HepG2 (cell line): Measurements from ENCODE around the gene KCNK15. TPM values are rescaled to one million over a fixed set of nuclear protein-coding genes. Genes with fewer than 3 reads are reported as not detected.

ENCODE experiments used
- AGO2 ChIP-seq: fragments of 200-400 bp; formaldehyde crosslinking; optimal IDR thresholded peaks from 2 replicates; pipeline ENCODE3; 2017; ENCODE audit warnings: mild to moderate bottlenecking, low read depth, low read length, moderate library complexity
- AKNA ChIP-seq: sonication (generic); formaldehyde crosslinking; IDR thresholded peaks from 2 replicates; pipeline ENCODE4 v1.4.0; 2020; ENCODE audit warnings: missing genetic modification reagents, borderline replicate concordance
- ARID2 ChIP-seq: sonication (generic); formaldehyde crosslinking; IDR thresholded peaks from 2 replicates; pipeline ENCODE4 v1.8.1; 2022; ENCODE audit warnings: mild to moderate bottlenecking, missing genetic modification reagents, borderline replicate concordance
- FOXK2 ChIP-seq: fragments of 450-650 bp; IDR thresholded peaks from 2 replicates; pipeline ENCODE4 v1.6.1; 2016
- IKZF4 ChIP-seq: sonication (generic); formaldehyde crosslinking; IDR thresholded peaks from 2 replicates; pipeline ENCODE4 v1.5.1; 2020; ENCODE audit warnings: borderline replicate concordance, mild to moderate bottlenecking, low read depth, missing genetic modification reagents; ENCODE audit errors: not compliant biosample characterization
- POGK ChIP-seq: sonication (generic); formaldehyde crosslinking; conservative IDR thresholded peaks from 2 replicates; pipeline ENCODE4 v1.8.0; 2022; ENCODE audit warnings: mild to moderate bottlenecking, moderate library complexity, missing genetic modification reagents
- PRMT3 ChIP-seq: sonication (generic); formaldehyde crosslinking; IDR thresholded peaks from 2 replicates; pipeline ENCODE4 v1.8.1; 2022; ENCODE audit warnings: low read depth, mild to moderate bottlenecking, moderate library complexity, missing genetic modification reagents, borderline replicate concordance
- RAD51 ChIP-seq: fragments of 450-650 bp; IDR thresholded peaks from 2 replicates; pipeline ENCODE4 v1.6.1; 2016; ENCODE audit warnings: borderline replicate concordance
- RELA ChIP-seq: sonication (generic); formaldehyde crosslinking; IDR thresholded peaks from 2 replicates; pipeline ENCODE4 v1.4.0; 2020; ENCODE audit warnings: missing genetic modification reagents
- SMYD3 ChIP-seq: sonication (generic); formaldehyde crosslinking; IDR thresholded peaks from 2 replicates; pipeline ENCODE4 v1.8.1; 2023; ENCODE audit warnings: mild to moderate bottlenecking, missing genetic modification reagents
- TARDBP ChIP-seq: sonication (generic); formaldehyde crosslinking; IDR thresholded peaks from 2 replicates; pipeline ENCODE4 v1.8.0; 2022; ENCODE audit warnings: mild to moderate bottlenecking, missing genetic modification reagents
- TCF12 ChIP-seq, 2 experiments: fragments of 450-650 bp in 1 of 2; sonication (generic) in 1 of 2; formaldehyde crosslinking in 1 of 2; IDR thresholded peaks; 2 replicates each; pipeline versions ENCODE4 v1.6.1 to v1.8.0; 2017 to 2022; ENCODE audit warnings: antibody characterized with exemption in 1 of 2, mild to moderate bottlenecking in 1 of 2, missing genetic modification reagents in 1 of 2, moderate library complexity in 1 of 2
- ZBTB25 ChIP-seq: IDR thresholded peaks from 2 replicates; pipeline ENCODE4 v1.6.1; 2018; ENCODE audit warnings: missing genetic modification reagents
- ZNF180 ChIP-seq: sonication (generic); formaldehyde crosslinking; IDR thresholded peaks from 2 replicates; pipeline ENCODE4 v1.4.0; 2020; ENCODE audit warnings: low read depth, missing genetic modification reagents, borderline replicate concordance
- ZNF547 ChIP-seq: sonication (generic); formaldehyde crosslinking; IDR thresholded peaks from 2 replicates; pipeline ENCODE4 v1.5.1; 2020; ENCODE audit warnings: mild to moderate bottlenecking, missing genetic modification reagents
- ZNF83 ChIP-seq: sonication (generic); formaldehyde crosslinking; IDR thresholded peaks from 2 replicates; pipeline ENCODE4 v1.4.0; 2020; ENCODE audit warnings: missing genetic modification reagents, mild to moderate bottlenecking, borderline replicate concordance
- polyA plus RNA-seq, 8 experiments: library from polyadenylated mRNA; depleted of rRNA in 3 of 8; stranded (reverse) in 7 of 8; unstranded in 1 of 8; fragments of >200 nt; fragmentation: Illumina TruSeq in 4 of 8; extraction: Trizol in 4 of 8; gene quantifications; 2 replicates each; pipeline versions ENCODE4 v1.2.1 to v1.2.3, GENCODE V29; 2011 to 2016; ENCODE audit warnings: low read depth in 4 of 8, missing spikeins in 1 of 8, mixed read lengths in 1 of 8; ENCODE audit not compliant: insufficient read depth in 1 of 8
- total RNA-seq, 5 experiments: library from RNA; depleted of rRNA; stranded (reverse); fragments of >200 nt; fragmentation: Illumina TruSeq; extraction: Trizol; gene quantifications; 2 replicates each; pipeline ENCODE4 v1.2.3, GENCODE V29; 2016; ENCODE audit warnings: low read depth in 1 of 5
- TF ChIP-seq, protein P1 (sequence below): fragments of 450-650 bp; IDR thresholded peaks from 2 replicates; pipeline ENCODE4 v1.6.1; 2016
- TF ChIP-seq, protein P2 (sequence below): IDR thresholded peaks from 2 replicates; pipeline ENCODE4 v1.6.1; 2016
- TF ChIP-seq, protein P3 (sequence below): sonication (generic); formaldehyde crosslinking; IDR thresholded peaks from 2 replicates; pipeline ENCODE4 v1.8.1; 2022; ENCODE audit warnings: mild to moderate bottlenecking, missing genetic modification reagents

Gene KCNK15
- total and polyA plus RNA-seq, 2 of the 13 experiments (the other 11 are each of a cell fraction or from before 2014, with no cell fraction given): 0.03 TPM; not detected in 1

DNA sequence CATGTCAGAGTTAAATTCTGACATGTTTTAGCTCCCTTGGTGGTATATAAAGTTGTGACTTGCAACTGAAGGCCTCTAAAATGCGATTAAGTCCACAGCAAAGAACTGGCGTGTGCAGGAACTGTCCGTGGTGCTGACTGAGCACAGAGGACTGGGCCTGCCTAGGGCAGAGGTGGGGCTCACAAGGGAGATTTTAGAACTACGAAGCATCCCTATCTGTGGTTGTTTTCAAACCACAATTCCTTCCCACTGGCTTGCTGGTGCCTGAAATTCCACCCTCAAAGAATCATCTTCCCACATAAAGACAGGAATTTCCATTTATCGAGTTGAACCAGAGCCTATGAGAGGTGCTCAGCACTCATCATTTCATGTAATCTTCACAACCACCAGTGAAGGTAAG lies 34.6 kb downstream of the KCNK15 start (continued):
- TF ChIP-seq POGK (CRISPR knock-in tag) (peak; percentile 79), ZNF180 (CRISPR knock-in tag) (no peak), TCF12 (IDR thresholded peaks at IDR 0.05) (no peak), TCF12 (CRISPR knock-in tag; IDR thresholded peaks at IDR 0.05) (no peak), IKZF4 (peak; percentile 78), AGO2 (no peak), ZNF83 (no peak), RELA (CRISPR knock-in tag) (no peak), ARID2 (CRISPR knock-in tag) (no peak), RAD51 (no peak), ZBTB25 (peak; percentile 95), FOXK2 (no peak), AKNA (CRISPR knock-in tag) (peak; percentile 96), TARDBP (no peak), ZNF547 (CRISPR knock-in tag) (no peak), PRMT3 (no peak), SMYD3 (CRISPR knock-in tag) (no peak)
- TF ChIP-seq, protein P1, sequence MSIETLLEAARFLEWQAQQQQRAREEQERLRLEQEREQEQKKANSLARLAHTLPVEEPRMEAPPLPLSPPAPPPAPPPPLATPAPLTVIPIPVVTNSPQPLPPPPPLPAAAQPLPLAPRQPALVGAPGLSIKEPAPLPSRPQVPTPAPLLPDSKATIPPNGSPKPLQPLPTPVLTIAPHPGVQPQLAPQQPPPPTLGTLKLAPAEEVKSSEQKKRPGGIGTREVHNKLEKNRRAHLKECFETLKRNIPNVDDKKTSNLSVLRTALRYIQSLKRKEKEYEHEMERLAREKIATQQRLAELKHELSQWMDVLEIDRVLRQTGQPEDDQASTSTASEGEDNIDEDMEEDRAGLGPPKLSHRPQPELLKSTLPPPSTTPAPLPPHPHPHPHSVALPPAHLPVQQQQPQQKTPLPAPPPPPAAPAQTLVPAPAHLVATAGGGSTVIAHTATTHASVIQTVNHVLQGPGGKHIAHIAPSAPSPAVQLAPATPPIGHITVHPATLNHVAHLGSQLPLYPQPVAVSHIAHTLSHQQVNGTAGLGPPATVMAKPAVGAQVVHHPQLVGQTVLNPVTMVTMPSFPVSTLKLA: no peak
- TF ChIP-seq, protein P2, sequence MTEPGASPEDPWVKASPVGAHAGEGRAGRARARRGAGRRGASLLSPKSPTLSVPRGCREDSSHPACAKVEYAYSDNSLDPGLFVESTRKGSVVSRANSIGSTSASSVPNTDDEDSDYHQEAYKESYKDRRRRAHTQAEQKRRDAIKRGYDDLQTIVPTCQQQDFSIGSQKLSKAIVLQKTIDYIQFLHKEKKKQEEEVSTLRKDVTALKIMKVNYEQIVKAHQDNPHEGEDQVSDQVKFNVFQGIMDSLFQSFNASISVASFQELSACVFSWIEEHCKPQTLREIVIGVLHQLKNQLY (CRISPR knock-in tag): peak; percentile 44; the same call in 1 of the 2 replicates
- TF ChIP-seq, protein P3, sequence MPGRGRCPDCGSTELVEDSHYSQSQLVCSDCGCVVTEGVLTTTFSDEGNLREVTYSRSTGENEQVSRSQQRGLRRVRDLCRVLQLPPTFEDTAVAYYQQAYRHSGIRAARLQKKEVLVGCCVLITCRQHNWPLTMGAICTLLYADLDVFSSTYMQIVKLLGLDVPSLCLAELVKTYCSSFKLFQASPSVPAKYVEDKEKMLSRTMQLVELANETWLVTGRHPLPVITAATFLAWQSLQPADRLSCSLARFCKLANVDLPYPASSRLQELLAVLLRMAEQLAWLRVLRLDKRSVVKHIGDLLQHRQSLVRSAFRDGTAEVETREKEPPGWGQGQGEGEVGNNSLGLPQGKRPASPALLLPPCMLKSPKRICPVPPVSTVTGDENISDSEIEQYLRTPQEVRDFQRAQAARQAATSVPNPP (CRISPR knock-in tag): no peak
